Thoracic aorta (tissue), 2 donors: ENCODE results near the gene THYN1. TPM values are rescaled to one million over a fixed set of nuclear protein-coding genes. Genes with fewer than 3 reads are reported as not detected.

Experiments
- ATAC-seq: fragments of 150-250 bp; one replicate; pipeline ENCODE4 v1.8.0; 2017; ENCODE audit warnings: low read depth; ENCODE audit not compliant: insufficient number of reproducible peaks, low FRiP score
- DNase-seq: peaks from one replicate; pipeline ENCODE4 v3.0.0-alpha.2; 2020; ENCODE audit warnings: low spot score
- H3K27ac ChIP-seq, 2 donors: fragments of 200-600 bp; sonication (generic); 1 replicate in 1 of 2; 2 replicates in 1 of 2; pipeline ENCODE4 v1.5.1; 2016; ENCODE audit warnings: mild to moderate bottlenecking in 2 of 2, moderate library complexity in 2 of 2
- H3K27me3 ChIP-seq: fragments of 200-600 bp; sonication (generic); replicated peaks from 2 replicates; pipeline ENCODE4 v1.6.0; 2016; ENCODE audit warnings: mild to moderate bottlenecking; ENCODE audit not compliant: insufficient read depth
- H3K36me3 ChIP-seq: fragments of 200-600 bp; sonication (generic); one replicate; pipeline ENCODE4 v1.5.1; 2016
- H3K4me1 ChIP-seq, 2 donors: fragments of 200-600 bp; sonication (generic); 1 replicate in 1 of 2; 2 replicates in 1 of 2; pipeline versions ENCODE4 v1.5.1 to v1.6.0; 2016; ENCODE audit warnings: low read depth in 2 of 2, mild to moderate bottlenecking in 1 of 2; ENCODE audit not compliant: control insufficient read depth in 1 of 2
- H3K4me3 ChIP-seq: fragments of 200-600 bp; sonication (generic); 2 replicates; pipeline ENCODE4 v1.5.1; 2016; ENCODE audit warnings: mild to moderate bottlenecking
- H3K9me3 ChIP-seq: fragments of 200-600 bp; sonication (generic); 2 replicates; pipeline ENCODE4 v1.5.1; 2016
- CTCF ChIP-seq: fragments of 200-600 bp; sonication (generic); IDR thresholded peaks from one replicate; pipeline ENCODE4 v1.5.1; 2019; ENCODE audit warnings: antibody characterized with exemption
- total RNA-seq, 2 donors: library from RNA; depleted of rRNA; stranded (reverse); fragments of >200 nt; gene quantifications; one replicate each; pipeline versions ENCODE4 v1.1.0 to v1.2.3, GENCODE V29; 2016

The THYN1 gene
- total RNA-seq, 2 donors from 2014 or later = 31.1 to 44.2 TPM

- TF ChIP-seq CTCF = no peak
- Histone ChIP-seq H3K4me3 (no peak overlapping the region), H3K27me3 (no peaks in the 10 kb centered on the region), H3K9me3 (no peaks in the 10 kb centered on the region), H3K36me3 (peaks cover 16% of the 10 kb centered on the region), H3K4me1 (no peaks in the 10 kb centered on the region), H3K27ac (no peak overlapping the region)
- no peak for ATAC-seq
- no peak for DNase-seq
Measured at GRCh38 chr11:134266841-134267251, 13.7 kb upstream of the THYN1 start.

GRCh38 chr11:134266440-134266839 lies 13.3 kb upstream of the THYN1 start:
- no peak for TF ChIP-seq CTCF
- no peak overlapping the region for H3K27ac ChIP-seq
- no peaks in the 10 kb centered on the region for H3K9me3 ChIP-seq
- no peaks in the 10 kb centered on the region for H3K4me1 ChIP-seq
- ATAC-seq (no peak), DNase-seq (no peak)
- H3K27me3 ChIP-seq = no peaks in the 10 kb centered on the region
- no peak overlapping the region for H3K4me3 ChIP-seq
- peaks cover 19% of the 10 kb centered on the region for H3K36me3 ChIP-seq

GRCh38 chr11:134264966-134265764 lies 12.0 kb upstream of the THYN1 start:
- Histone ChIP-seq H3K27ac (no peak overlapping the region), H3K4me3 (no peak overlapping the region), H3K9me3 (no peaks in the 10 kb centered on the region), H3K27me3 (no peaks in the 10 kb centered on the region), H3K4me1 (no peaks in the 10 kb centered on the region), H3K36me3 (peaks cover 28% of the 10 kb centered on the region)
- ATAC-seq (no peak), DNase-seq (no peak)
- TF ChIP-seq CTCF = no peak

DNA sequence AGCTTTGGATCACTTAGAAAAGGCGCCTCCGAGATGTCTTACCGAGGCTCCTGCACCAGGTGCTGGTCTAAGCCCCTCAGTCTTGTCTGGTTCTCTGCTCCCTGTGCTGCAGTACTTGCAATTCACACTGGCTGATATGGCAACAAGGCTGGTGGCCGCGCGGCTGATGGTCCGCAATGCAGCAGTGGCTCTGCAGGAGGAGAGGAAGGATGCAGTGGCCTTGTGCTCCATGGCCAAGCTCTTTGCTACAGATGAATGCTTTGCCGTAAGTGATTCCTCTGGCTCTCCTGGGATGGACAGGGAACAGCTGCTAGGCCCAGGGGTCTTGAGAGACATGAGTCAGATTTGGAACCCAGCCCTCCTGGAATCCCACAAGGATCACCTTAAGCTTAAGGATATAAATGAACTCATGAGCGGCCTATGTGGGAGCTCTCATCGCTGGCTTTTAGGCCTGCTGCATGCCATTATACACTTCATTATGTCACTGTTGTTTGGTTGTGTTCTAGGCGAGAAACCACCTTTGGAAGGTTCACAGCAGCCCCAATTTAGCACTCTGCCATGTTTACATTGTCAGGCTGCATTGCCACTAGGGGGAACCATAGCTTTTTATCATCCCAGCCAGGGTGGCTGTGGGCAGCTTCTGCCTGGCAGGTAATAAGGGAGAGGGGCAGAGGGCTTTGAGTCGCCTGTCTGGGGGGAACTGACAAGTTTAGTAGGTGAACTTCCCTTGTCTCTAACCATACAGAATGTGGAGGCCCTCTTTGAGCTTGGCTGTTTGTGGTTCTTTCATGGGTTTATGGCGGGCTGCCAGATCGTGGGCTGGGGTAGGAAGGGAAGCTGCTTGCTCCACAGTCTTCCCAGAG lies 8.7 kb upstream of the THYN1 start:
- DNase-seq = no peak
- Histone ChIP-seq H3K4me3 (no peak overlapping the region), H3K9me3 (no peaks in the 10 kb centered on the region), H3K27ac (no peak overlapping the region), H3K36me3 (peaks cover 46% of the 10 kb centered on the region), H3K27me3 (no peaks in the 10 kb centered on the region), H3K4me1 (no peaks in the 10 kb centered on the region)
- no peak for ATAC-seq
- no peak for TF ChIP-seq CTCF

- no peaks in the 10 kb centered on the region for H3K27me3 ChIP-seq
- peaks cover 46% of the 10 kb centered on the region for H3K36me3 ChIP-seq
- no peak overlapping the region for H3K27ac ChIP-seq
- no peak for ATAC-seq
- H3K4me3 ChIP-seq = no peak overlapping the region
- H3K9me3 ChIP-seq = no peaks in the 10 kb centered on the region
- DNase-seq = no peak
- TF ChIP-seq CTCF = no peak
- H3K4me1 ChIP-seq = no peaks in the 10 kb centered on the region
Measured at GRCh38 chr11:134260983-134261382, 7.8 kb upstream of the THYN1 start.
